Hepatocyte (in vitro differentiated cells): ENCODE data around the gene TBC1D5.

Source experiments
- CTCF ChIP-seq: fragments of 200-600 bp; sonication (generic); IDR thresholded peaks from 2 replicates; pipeline ENCODE4 v1.5.1; 2016; ENCODE audit warnings: antibody characterized with exemption, mild to moderate bottlenecking; ENCODE audit not compliant: poor library complexity
- EZH2 ChIP-seq: fragments of 200-600 bp; sonication (generic); IDR thresholded peaks from 2 replicates; pipeline ENCODE4 v1.6.1; 2016; ENCODE audit warnings: antibody characterized with exemption, mild to moderate bottlenecking, borderline replicate concordance
- EZH2phosphoT487 ChIP-seq: fragments of 200-600 bp; sonication (generic); IDR thresholded peaks from one replicate; pipeline ENCODE4 v1.6.1; 2018; ENCODE audit warnings: antibody characterized with exemption, mild to moderate bottlenecking, low read depth, moderate library complexity; ENCODE audit not compliant: unreplicated experiment, severe bottlenecking

GRCh38 chr3:17707813-17708543, 34.5 kb downstream of the TBC1D5 start:
- TF ChIP-seq CTCF (no peak), EZH2 (no peak), EZH2phosphoT487 (no peak)
